ENCODE measurements around the gene STXBP5.

Gene STXBP5

GRCh38 chr6:147267658-147268057 is 63.4 kb downstream of the STXBP5 start:
- TF ChIP-seq CTCF (IDR thresholded peaks at IDR 0.05; ENCODE audit: poor library complexity, severe bottlenecking): no peak
- no peaks in the 10 kb centered on the region for H3K9me3 ChIP-seq (ENCODE audit: severe bottlenecking)
- no peaks in the 10 kb centered on the region for H3K4me1 ChIP-seq (ENCODE audit: insufficient read depth, poor library complexity, severe bottlenecking)
- H3K27me3 ChIP-seq (ENCODE audit: insufficient read depth, poor library complexity, severe bottlenecking): no peaks in the 10 kb centered on the region
- no peak overlapping the region for H3K4me3 ChIP-seq (ENCODE audit: severe bottlenecking)
- peaks cover 76% of the 10 kb centered on the region for H3K36me3 ChIP-seq (ENCODE audit: low read depth)
- ATAC-seq (ENCODE audit: low read depth) (no peak), DNase-seq (ENCODE audit: low spot score) (no peak)
- H3K27ac ChIP-seq (ENCODE audit: poor library complexity, severe bottlenecking): no peak overlapping the region

GRCh38 chr6:147268254-147268653 is 64.0 kb downstream of the STXBP5 start:
- no peak for TF ChIP-seq CTCF (IDR thresholded peaks at IDR 0.05; ENCODE audit: poor library complexity, severe bottlenecking)
- no peak overlapping the region for H3K27ac ChIP-seq (ENCODE audit: poor library complexity, severe bottlenecking)
- DNase-seq (ENCODE audit: low spot score) (no peak), ATAC-seq (ENCODE audit: low read depth) (no peak; the same call in 2 of the 3 replicates)
- peaks cover 75% of the 10 kb centered on the region for H3K36me3 ChIP-seq (ENCODE audit: low read depth)
- H3K4me3 ChIP-seq (ENCODE audit: severe bottlenecking): no peak overlapping the region
- H3K4me1 ChIP-seq (ENCODE audit: insufficient read depth, poor library complexity, severe bottlenecking): no peaks in the 10 kb centered on the region
- H3K27me3 ChIP-seq (ENCODE audit: insufficient read depth, poor library complexity, severe bottlenecking): no peaks in the 10 kb centered on the region
- no peaks in the 10 kb centered on the region for H3K9me3 ChIP-seq (ENCODE audit: severe bottlenecking)

GRCh38 chr6:147274012-147274411 is 69.8 kb downstream of the STXBP5 start:
- no peak for ATAC-seq (ENCODE audit: low read depth)
- no peaks in the 10 kb centered on the region for H3K9me3 ChIP-seq (ENCODE audit: severe bottlenecking)

GRCh38 chr6:147274776-147275175 is 70.6 kb downstream of the STXBP5 start:
- no peak for DNase-seq (ENCODE audit: low spot score)
- no peaks in the 10 kb centered on the region for H3K4me1 ChIP-seq (ENCODE audit: insufficient read depth, poor library complexity, severe bottlenecking)
- H3K36me3 ChIP-seq (ENCODE audit: low read depth): peaks cover 72% of the 10 kb centered on the region
- H3K4me3 ChIP-seq (ENCODE audit: severe bottlenecking): no peak overlapping the region
- no peak overlapping the region for H3K27ac ChIP-seq (ENCODE audit: poor library complexity, severe bottlenecking)
- ATAC-seq (ENCODE audit: low read depth): no peak
- TF ChIP-seq CTCF (IDR thresholded peaks at IDR 0.05; ENCODE audit: poor library complexity, severe bottlenecking): no peak
- H3K27me3 ChIP-seq (ENCODE audit: insufficient read depth, poor library complexity, severe bottlenecking): no peaks in the 10 kb centered on the region
- H3K9me3 ChIP-seq (ENCODE audit: severe bottlenecking): no peaks in the 10 kb centered on the region

More at GRCh38 chr6:147274012-147274411, 69.8 kb downstream of the STXBP5 start:
- Histone ChIP-seq H3K4me1 (ENCODE audit: insufficient read depth, poor library complexity, severe bottlenecking) (no peaks in the 10 kb centered on the region), H3K27me3 (ENCODE audit: insufficient read depth, poor library complexity, severe bottlenecking) (no peaks in the 10 kb centered on the region), H3K36me3 (ENCODE audit: low read depth) (peaks cover 71% of the 10 kb centered on the region), H3K4me3 (ENCODE audit: severe bottlenecking) (no peak overlapping the region), H3K27ac (ENCODE audit: poor library complexity, severe bottlenecking) (no peak overlapping the region)
- no peak for TF ChIP-seq CTCF (IDR thresholded peaks at IDR 0.05; ENCODE audit: poor library complexity, severe bottlenecking)
- no peak for DNase-seq (ENCODE audit: low spot score)

- no peak for ATAC-seq (ENCODE audit: low read depth)
- no peak for DNase-seq (ENCODE audit: low spot score)
- no peak for TF ChIP-seq CTCF (IDR thresholded peaks at IDR 0.05; ENCODE audit: poor library complexity, severe bottlenecking)
- no peaks in the 10 kb centered on the region for H3K27me3 ChIP-seq (ENCODE audit: insufficient read depth, poor library complexity, severe bottlenecking)
- H3K27ac ChIP-seq (ENCODE audit: poor library complexity, severe bottlenecking): no peak overlapping the region
- no peak overlapping the region for H3K4me3 ChIP-seq (ENCODE audit: severe bottlenecking)
- no peaks in the 10 kb centered on the region for H3K4me1 ChIP-seq (ENCODE audit: insufficient read depth, poor library complexity, severe bottlenecking)
- peaks cover 67% of the 10 kb centered on the region for H3K36me3 ChIP-seq (ENCODE audit: low read depth)
- no peaks in the 10 kb centered on the region for H3K9me3 ChIP-seq (ENCODE audit: severe bottlenecking)
Measured at GRCh38 chr6:147278891-147279290, 74.7 kb downstream of the STXBP5 start.

Measured in RWPE2 (cell line).